ENCODE measurements around the gene KRTAP17-1. TPM values are rescaled to one million over a fixed set of nuclear protein-coding genes. Genes with fewer than 3 reads are reported as not detected.
"Not testable (repeated sequence)": the region's sequence is repeated elsewhere in the genome, so short reads cannot be mapped to it uniquely, and the experiment has no call there.

Gene KRTAP17-1
- polyA plus RNA-seq, 1 of the 3 experiments (the other 2 are of a cell fraction) = not detected

GRCh38 chr17:41284043-41284442, 31.5 kb downstream of the KRTAP17-1 start (continued):
- TF ChIP-seq SMC3 (IDR thresholded peaks at IDR 0.05; ENCODE audit: low read depth, low read length) = no peak

DNA sequence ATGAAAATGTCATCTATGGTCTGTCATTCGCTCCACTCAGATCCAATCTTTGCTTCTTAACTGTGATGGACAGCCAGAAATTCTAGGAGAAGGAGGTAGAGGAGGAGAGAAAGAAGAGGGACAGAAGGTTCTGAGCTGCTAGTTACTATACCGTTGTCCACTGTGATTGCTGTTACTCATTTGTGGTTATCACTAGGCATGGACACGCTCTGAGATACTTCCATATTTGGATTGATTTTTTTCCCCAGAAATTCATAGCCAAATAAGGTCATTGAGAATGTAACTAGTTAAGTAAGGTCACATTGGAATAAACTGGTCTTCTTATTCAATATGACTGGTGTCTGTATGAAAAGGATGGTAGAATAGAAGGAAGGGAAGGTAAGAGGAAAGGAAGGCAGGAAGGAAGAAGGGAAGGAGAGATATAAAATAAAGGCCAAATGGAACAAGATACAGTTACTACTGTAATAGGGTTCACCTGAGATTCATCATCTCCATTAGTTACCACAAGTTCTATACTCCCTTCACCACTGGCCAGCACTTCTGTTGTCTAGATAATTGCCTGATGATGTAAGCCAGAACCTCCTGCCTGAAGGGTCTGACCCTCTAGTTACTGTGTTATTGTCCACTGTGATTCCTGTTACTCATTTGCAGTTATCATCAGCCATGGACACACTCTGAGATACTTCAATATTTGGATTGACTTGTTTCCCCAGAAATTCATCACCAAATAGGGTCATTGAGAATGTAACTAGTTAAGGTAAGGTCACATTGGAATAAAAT, 37.1 kb downstream of the KRTAP17-1 start:
- H3K4me2 ChIP-seq = no peak overlapping the region
- H3K9ac ChIP-seq = no peak overlapping the region
- no peak overlapping the region for H3K27ac ChIP-seq (ENCODE audit: low read depth in 2 of 2, low read length in 1 of 2)
- no peaks in the 10 kb centered on the region for H3K27me3 ChIP-seq (ENCODE audit: insufficient read depth)
- no peak overlapping the region for H2AFZ ChIP-seq (ENCODE audit: low read depth)
- H4K20me1 ChIP-seq (ENCODE audit: insufficient read depth) = no peaks in the 10 kb centered on the region
- no peaks in the 10 kb centered on the region for H3F3A ChIP-seq (replicated peaks; ENCODE audit: insufficient read depth)
- TF ChIP-seq JUND (IDR thresholded peaks at IDR 0.05) (no peak), CHD2 (IDR thresholded peaks at IDR 0.05; ENCODE audit: low read length, partially characterized antibody) (no peak), TAF1 (IDR thresholded peaks at IDR 0.05; ENCODE audit: borderline replicate concordance, low read depth, low read length) (no peak), REST (IDR thresholded peaks at IDR 0.05; ENCODE audit: low read depth, low read length) (no peak), TEAD4 (IDR thresholded peaks at IDR 0.05; ENCODE audit: borderline replicate concordance, insufficient read depth) (no peak), SIN3A (IDR thresholded peaks at IDR 0.05; ENCODE audit: borderline replicate concordance, low read depth, low read length) (no peak), MEF2A (IDR thresholded peaks at IDR 0.05; ENCODE audit: borderline replicate concordance, low read depth) (no peak), TCF12 (IDR thresholded peaks at IDR 0.05) (no peak), ELF1 (IDR thresholded peaks at IDR 0.05) (no peak), YY1 (IDR thresholded peaks at IDR 0.05; ENCODE audit: low read depth) (no peak), RXRA (IDR thresholded peaks at IDR 0.05; ENCODE audit: borderline replicate concordance, low read depth) (no peak), FOSL2 (IDR thresholded peaks at IDR 0.05; ENCODE audit: borderline replicate concordance, low read depth) (no peak), GABPA (IDR thresholded peaks at IDR 0.05; ENCODE audit: low read depth) (no peak), RCOR1 (IDR thresholded peaks at IDR 0.05; ENCODE audit: low read length) (no peak), NFIC (IDR thresholded peaks at IDR 0.05; ENCODE audit: borderline replicate concordance) (no peak)
- TF ChIP-seq, protein P1, sequence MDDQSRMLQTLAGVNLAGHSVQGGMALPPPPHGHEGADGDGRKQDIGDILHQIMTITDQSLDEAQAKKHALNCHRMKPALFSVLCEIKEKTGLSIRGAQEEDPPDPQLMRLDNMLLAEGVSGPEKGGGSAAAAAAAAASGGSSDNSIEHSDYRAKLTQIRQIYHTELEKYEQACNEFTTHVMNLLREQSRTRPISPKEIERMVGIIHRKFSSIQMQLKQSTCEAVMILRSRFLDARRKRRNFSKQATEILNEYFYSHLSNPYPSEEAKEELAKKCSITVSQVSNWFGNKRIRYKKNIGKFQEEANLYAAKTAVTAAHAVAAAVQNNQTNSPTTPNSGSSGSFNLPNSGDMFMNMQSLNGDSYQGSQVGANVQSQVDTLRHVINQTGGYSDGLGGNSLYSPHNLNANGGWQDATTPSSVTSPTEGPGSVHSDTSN (IDR thresholded peaks at IDR 0.05) = no peak
- TF ChIP-seq, protein P2, sequence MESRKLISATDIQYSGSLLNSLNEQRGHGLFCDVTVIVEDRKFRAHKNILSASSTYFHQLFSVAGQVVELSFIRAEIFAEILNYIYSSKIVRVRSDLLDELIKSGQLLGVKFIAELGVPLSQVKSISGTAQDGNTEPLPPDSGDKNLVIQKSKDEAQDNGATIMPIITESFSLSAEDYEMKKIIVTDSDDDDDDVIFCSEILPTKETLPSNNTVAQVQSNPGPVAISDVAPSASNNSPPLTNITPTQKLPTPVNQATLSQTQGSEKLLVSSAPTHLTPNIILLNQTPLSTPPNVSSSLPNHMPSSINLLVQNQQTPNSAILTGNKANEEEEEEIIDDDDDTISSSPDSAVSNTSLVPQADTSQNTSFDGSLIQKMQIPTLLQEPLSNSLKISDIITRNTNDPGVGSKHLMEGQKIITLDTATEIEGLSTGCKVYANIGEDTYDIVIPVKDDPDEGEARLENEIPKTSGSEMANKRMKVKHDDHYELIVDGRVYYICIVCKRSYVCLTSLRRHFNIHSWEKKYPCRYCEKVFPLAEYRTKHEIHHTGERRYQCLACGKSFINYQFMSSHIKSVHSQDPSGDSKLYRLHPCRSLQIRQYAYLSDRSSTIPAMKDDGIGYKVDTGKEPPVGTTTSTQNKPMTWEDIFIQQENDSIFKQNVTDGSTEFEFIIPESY (IDR thresholded peaks at IDR 0.05; ENCODE audit: borderline replicate concordance, low read depth) = no peak
- TF ChIP-seq, protein P3, sequence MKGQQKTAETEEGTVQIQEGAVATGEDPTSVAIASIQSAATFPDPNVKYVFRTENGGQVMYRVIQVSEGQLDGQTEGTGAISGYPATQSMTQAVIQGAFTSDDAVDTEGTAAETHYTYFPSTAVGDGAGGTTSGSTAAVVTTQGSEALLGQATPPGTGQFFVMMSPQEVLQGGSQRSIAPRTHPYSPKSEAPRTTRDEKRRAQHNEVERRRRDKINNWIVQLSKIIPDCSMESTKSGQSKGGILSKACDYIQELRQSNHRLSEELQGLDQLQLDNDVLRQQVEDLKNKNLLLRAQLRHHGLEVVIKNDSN (IDR thresholded peaks at IDR 0.05; ENCODE audit: borderline replicate concordance, low read depth) = no peak
- H3K36me3 ChIP-seq (replicated peaks in 1 of 2; ENCODE audit: control insufficient read depth in 1 of 2, insufficient read depth in 2 of 2, low read length in 1 of 2) = no peaks in the 10 kb centered on the region
- POLR2A ChIA-PET = no interaction called here
- CTCF ChIA-PET = no interaction called here
- no peaks in the 10 kb centered on the region for H3K79me2 ChIP-seq (ENCODE audit: insufficient read depth)
- DNase-seq = no peak
- 11% methylated on average over 3 of the region's 3 CpGs for WGBS (ENCODE audit: low lambda C conversion rate)
- H3K4me3 ChIP-seq (ENCODE audit: low read depth in 2 of 2, low read length in 1 of 2) = no peak overlapping the region
- no peaks in the 10 kb centered on the region for H3K9me3 ChIP-seq
- no peaks in the 10 kb centered on the region for H3K9me2 ChIP-seq
- H3K4me1 ChIP-seq (ENCODE audit: control insufficient read depth in 1 of 2, insufficient read depth in 2 of 2, low read depth in 1 of 2, low read length in 1 of 2) = no peaks in the 10 kb centered on the region

- no CpG with 5 or more reads among the region's 3 CpGs for WGBS (ENCODE audit: low lambda C conversion rate)
- CTCF ChIA-PET = not testable (repeated sequence)
These were observed 39.8 kb downstream of the KRTAP17-1 start, which contains the start of gene KRTAP9-7 for GRCh38 chr17:41275648-41276190. KRTAP9-7 (plus strand) TSS chr17:41275698; CDS start chr17:41275698, 0 bp downstream.

More at GRCh38 chr17:41275648-41276190, 39.8 kb downstream of the KRTAP17-1 start, which contains the start of gene KRTAP9-7:
- H4K20me1 ChIP-seq (ENCODE audit: insufficient read depth); H3K36me3 ChIP-seq (replicated peaks in 1 of 2; ENCODE audit: control insufficient read depth in 1 of 2, insufficient read depth in 2 of 2, low read length in 1 of 2); H3K9me2 ChIP-seq; H3K9me3 ChIP-seq; POLR2A ChIA-PET; H3K4me3 ChIP-seq (ENCODE audit: low read depth in 2 of 2, low read length in 1 of 2); DNase-seq; H3F3A ChIP-seq (replicated peaks; ENCODE audit: insufficient read depth); H3K9ac ChIP-seq; H3K27me3 ChIP-seq (ENCODE audit: insufficient read depth); H3K79me2 ChIP-seq (ENCODE audit: insufficient read depth); H3K27ac ChIP-seq (ENCODE audit: low read depth in 2 of 2, low read length in 1 of 2); H3K4me2 ChIP-seq; H3K4me1 ChIP-seq (ENCODE audit: control insufficient read depth in 1 of 2, insufficient read depth in 2 of 2, low read depth in 1 of 2, low read length in 1 of 2); H2AFZ ChIP-seq (ENCODE audit: low read depth): not testable (repeated sequence)

Data from SK-N-SH (cell line).